CD4-positive, alpha-beta T cell (primary cell): ENCODE measurements around the gene ANKRD16. TPM values are rescaled to one million over a fixed set of nuclear protein-coding genes. Genes with fewer than 3 reads are reported as not detected.

Experiments
- ATAC-seq: fragments of 200-7000 bp; cut with Tn5 transposase; one replicate; pipeline ENCODE4 v1.10.0; 2022; ENCODE audit warnings: mild to moderate bottlenecking; ENCODE audit not compliant: poor library complexity
- CTCF ChIA-PET: fragments of 350-600 bp; sonication (Branson Sonifier 250); formaldehyde crosslinking; loops from one replicate; lab custom pipeline; 2021; ENCODE audit warnings: antibody characterized with exemption, inconsistent platforms; lab: Charles Lee
- POLR2A ChIA-PET: fragments of 350-600 bp; sonication (Branson Sonifier 250); formaldehyde crosslinking; loops from one replicate; lab custom pipeline; 2021; ENCODE audit warnings: antibody characterized with exemption, inconsistent platforms; lab: Charles Lee
- DNase-seq, 14 experiments: peaks; one replicate each; pipeline ENCODE4 v3.0.0-alpha.2; 2013 to 2020; ENCODE audit warnings: mixed read lengths in 2 of 14
- H3K27ac ChIP-seq, 2 donors: one replicate each; pipeline versions ENCODE4 v1.5.1 to v1.7.0; 2013; ENCODE audit warnings: low read length in 2 of 2, low read depth in 1 of 2, mild to moderate bottlenecking in 1 of 2
- H3K27me3 ChIP-seq, 2 experiments: 1 replicate in 1 of 2; 2 replicates in 1 of 2; pipeline versions ENCODE4 v1.6.1 to v1.7.0; 2013; ENCODE audit warnings: low read length in 2 of 2, control low read depth in 1 of 2, mild to moderate bottlenecking in 1 of 2, moderate library complexity in 1 of 2; ENCODE audit not compliant: insufficient read depth in 2 of 2, control insufficient read depth in 1 of 2
- H3K36me3 ChIP-seq: one replicate; pipeline ENCODE4 v1.6.1; 2013; ENCODE audit warnings: low read length, control low read depth; ENCODE audit not compliant: insufficient read depth
- H3K4me1 ChIP-seq: one replicate; pipeline ENCODE4 v1.6.1; 2013; ENCODE audit warnings: low read length, control low read depth; ENCODE audit not compliant: insufficient read depth
- H3K4me3 ChIP-seq: one replicate; pipeline ENCODE4 v1.5.1; 2013; ENCODE audit warnings: mild to moderate bottlenecking, low read length, moderate library complexity
- H3K9me3 ChIP-seq, 2 experiments: 1 replicate in 1 of 2; 2 replicates in 1 of 2; pipeline versions ENCODE4 v1.6.1 to v1.7.0; 2013; ENCODE audit warnings: low read length in 2 of 2, mild to moderate bottlenecking in 2 of 2, control low read depth in 1 of 2, moderate library complexity in 1 of 2; ENCODE audit not compliant: control insufficient read depth in 1 of 2, insufficient read depth in 1 of 2
- H3K27ac Mint-ChIP-seq: one replicate; pipeline ENCODE4 v1.8.0; 2020; ENCODE audit warnings: mixed read lengths
- H3K27me3 Mint-ChIP-seq: one replicate; pipeline ENCODE4 v1.8.0; 2021; ENCODE audit warnings: mixed read lengths
- H3K36me3 Mint-ChIP-seq: one replicate; pipeline ENCODE4 v1.8.0; 2021; ENCODE audit warnings: low read depth, mixed read lengths
- H3K4me1 Mint-ChIP-seq: one replicate; pipeline ENCODE4 v1.8.0; 2021; ENCODE audit warnings: low read depth, mixed read lengths
- H3K4me3 Mint-ChIP-seq: one replicate; pipeline ENCODE4 v1.8.0; 2020; ENCODE audit warnings: mild to moderate bottlenecking, mixed read lengths
- H3K9me3 Mint-ChIP-seq: one replicate; pipeline ENCODE4 v1.8.0; 2020; ENCODE audit warnings: mixed read lengths
- CTCF ChIP-seq: fragments of 200-600 bp; IDR thresholded peaks from one replicate; pipeline ENCODE4 v1.8.0; 2022; ENCODE audit warnings: antibody characterized with exemption, mild to moderate bottlenecking
- intact Hi-C, 2 experiments: fragments of 100-400 bp; cut with DNase I in 1 of 2; cut with micrococcal nuclease in 1 of 2; formaldehyde crosslinking; loops; one replicate each; pipeline versions ENCODE4 v1.15.1 to v1.9.0; 2023 to 2025; cut with DNase I, micrococcal nuclease
- total RNA-seq, 174 experiments: library from RNA in 2 of 174; stranded (reverse) in 2 of 174; gene quantifications; one replicate each; pipeline ENCODE4 v1.2.3 and lab custom pipeline; 2021 to 2026

Gene ANKRD16
- total RNA-seq, 2 experiments from 2014 or later, result 1.4 to 1.8 TPM

- peaks cover 52% of the 10 kb centered on the region for H3K36me3 Mint-ChIP-seq
- no peak for TF ChIP-seq CTCF
- no peaks in the 10 kb centered on the region for H3K9me3 Mint-ChIP-seq
- H3K4me3 ChIP-seq, result no peak overlapping the region
- peaks cover 12% of the 10 kb centered on the region for H3K36me3 ChIP-seq
- peaks cover 47% of the 10 kb centered on the region for H3K4me1 Mint-ChIP-seq
- no peak for DNase-seq
- H3K27ac ChIP-seq, result no peak overlapping the region
- no peak for ATAC-seq
- POLR2A ChIA-PET, result no interaction called here
- no peaks in the 10 kb centered on the region for H3K27me3 ChIP-seq
- CTCF ChIA-PET, result no interaction called here
- peaks cover 16% of the 10 kb centered on the region for H3K4me1 ChIP-seq
- intact Hi-C loops, result no loop called here
- no peaks in the 10 kb centered on the region for H3K27me3 Mint-ChIP-seq
- H3K27ac Mint-ChIP-seq, result no peak overlapping the region
- peaks cover 3 to 7% of the 10 kb centered on the region in 2 experiments for H3K9me3 ChIP-seq
- H3K4me3 Mint-ChIP-seq, result no peak overlapping the region
Observed at GRCh38 chr10:5898163-5898562, 8.5 kb upstream of the ANKRD16 start.

DNA sequence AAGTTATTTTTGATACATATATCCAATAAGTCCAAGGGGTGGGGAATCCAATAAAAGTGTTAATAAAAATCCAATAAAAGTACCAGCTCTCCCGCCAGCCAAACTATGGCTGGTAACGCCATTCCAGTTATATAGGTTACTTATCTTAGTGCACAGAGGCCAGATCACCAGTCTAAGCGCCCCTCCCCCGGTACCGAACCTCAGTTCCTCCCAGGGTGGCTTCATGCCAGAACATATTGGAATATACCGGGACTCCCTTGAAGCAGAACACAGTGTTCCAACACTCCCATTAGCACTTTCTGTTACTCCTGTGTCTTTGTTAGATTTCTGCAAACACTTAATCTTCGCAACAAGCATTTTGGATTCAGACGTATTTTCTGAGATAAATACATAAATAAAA lies 7.8 kb upstream of the ANKRD16 start:
- no peak for DNase-seq
- ChIA-PET POLR2A (no interaction called here), CTCF (no interaction called here)
- intact Hi-C loops, result no loop called here
- H3K4me1 Mint-ChIP-seq, result peaks cover 52% of the 10 kb centered on the region
- Histone ChIP-seq H3K4me3 (no peak overlapping the region), H3K9me3 (peaks cover 3 to 7% of the 10 kb centered on the region in 2 experiments), H3K27ac (no peak overlapping the region), H3K36me3 (peaks cover 12% of the 10 kb centered on the region), H3K4me1 (peaks cover 16% of the 10 kb centered on the region), H3K27me3 (no peaks in the 10 kb centered on the region)
- no peaks in the 10 kb centered on the region for H3K27me3 Mint-ChIP-seq
- peaks cover 50% of the 10 kb centered on the region for H3K36me3 Mint-ChIP-seq
- peak overlapping the region; percentile 89 for H3K27ac Mint-ChIP-seq
- no peak overlapping the region for H3K4me3 Mint-ChIP-seq
- ATAC-seq, result no peak
- H3K9me3 Mint-ChIP-seq, result no peaks in the 10 kb centered on the region
- TF ChIP-seq CTCF, result no peak

GRCh38 chr10:5897053-5897340 lies 7.3 kb upstream of the ANKRD16 start:
- H3K27ac Mint-ChIP-seq, result peak overlapping the region; percentile 89
- DNase-seq (no peak), ATAC-seq (no peak)
- Histone ChIP-seq H3K36me3 (peaks cover 12% of the 10 kb centered on the region), H3K27ac (no peak overlapping the region), H3K9me3 (peaks cover 3 to 7% of the 10 kb centered on the region in 2 experiments), H3K27me3 (no peaks in the 10 kb centered on the region), H3K4me1 (peaks cover 18% of the 10 kb centered on the region), H3K4me3 (no peak overlapping the region)
- peaks cover 57% of the 10 kb centered on the region for H3K4me1 Mint-ChIP-seq
- TF ChIP-seq CTCF, result no peak
- POLR2A ChIA-PET, result interaction anchor here (1.4 kb wide), 1 partner anchor 83 kb away, joined by 4 read pairs; no protein-coding TSS in a partner anchor
- peaks cover 50% of the 10 kb centered on the region for H3K36me3 Mint-ChIP-seq
- intact Hi-C loops, result no loop called here
- CTCF ChIA-PET, result no interaction called here
- no peak overlapping the region for H3K4me3 Mint-ChIP-seq
- no peaks in the 10 kb centered on the region for H3K9me3 Mint-ChIP-seq
- no peaks in the 10 kb centered on the region for H3K27me3 Mint-ChIP-seq
